Activated T-helper 2 cell treated with anti-CD3 and anti-CD28 coated beads, Interferon-gamma antibody, Interleukin-2, Interleukin-4, amounts not matched to agents 10 μg/mL and 5 μg/mL and 100 μg/mL, durations not matched to agents 14 hours and 24 hours and 36 hours (primary cell): ENCODE measurements around the gene HAAO. TPM values are rescaled to one million over a fixed set of nuclear protein-coding genes. Genes with fewer than 3 reads are reported as not detected.

ENCODE experiments used
- DNase-seq: peaks from one replicate; pipeline ENCODE4 v3.0.0; 2021; ENCODE audit warnings: low spot score
- H3K27ac Mint-ChIP-seq: one replicate; pipeline ENCODE4 v1.8.0; 2021; ENCODE audit warnings: mixed read lengths
- H3K27me3 Mint-ChIP-seq: one replicate; pipeline ENCODE4 v1.8.0; 2021; ENCODE audit warnings: low read depth, mixed read lengths
- H3K36me3 Mint-ChIP-seq: one replicate; pipeline ENCODE4 v1.8.0; 2021; ENCODE audit warnings: low read depth, mixed read lengths
- H3K4me1 Mint-ChIP-seq: one replicate; pipeline ENCODE4 v1.8.0; 2021; ENCODE audit warnings: low read depth, mixed read lengths
- H3K4me3 Mint-ChIP-seq: one replicate; pipeline ENCODE4 v1.8.0; 2021; ENCODE audit warnings: low read depth, mild to moderate bottlenecking, moderate library complexity, mixed read lengths
- H3K9me3 Mint-ChIP-seq: one replicate; pipeline ENCODE4 v1.8.0; 2021; ENCODE audit warnings: mixed read lengths
- intact Hi-C: fragments of 100-400 bp; cut with micrococcal nuclease; formaldehyde crosslinking; loops from one replicate; pipeline ENCODE4 v1.15.1; 2023
- total RNA-seq: library from RNA; stranded (reverse); gene quantifications from 2 replicates; pipeline ENCODE4 v1.2.3, GENCODE V29; 2022

HAAO gene
- total RNA-seq, 1 donor from 2014 or later, result 5.1 TPM

DNA sequence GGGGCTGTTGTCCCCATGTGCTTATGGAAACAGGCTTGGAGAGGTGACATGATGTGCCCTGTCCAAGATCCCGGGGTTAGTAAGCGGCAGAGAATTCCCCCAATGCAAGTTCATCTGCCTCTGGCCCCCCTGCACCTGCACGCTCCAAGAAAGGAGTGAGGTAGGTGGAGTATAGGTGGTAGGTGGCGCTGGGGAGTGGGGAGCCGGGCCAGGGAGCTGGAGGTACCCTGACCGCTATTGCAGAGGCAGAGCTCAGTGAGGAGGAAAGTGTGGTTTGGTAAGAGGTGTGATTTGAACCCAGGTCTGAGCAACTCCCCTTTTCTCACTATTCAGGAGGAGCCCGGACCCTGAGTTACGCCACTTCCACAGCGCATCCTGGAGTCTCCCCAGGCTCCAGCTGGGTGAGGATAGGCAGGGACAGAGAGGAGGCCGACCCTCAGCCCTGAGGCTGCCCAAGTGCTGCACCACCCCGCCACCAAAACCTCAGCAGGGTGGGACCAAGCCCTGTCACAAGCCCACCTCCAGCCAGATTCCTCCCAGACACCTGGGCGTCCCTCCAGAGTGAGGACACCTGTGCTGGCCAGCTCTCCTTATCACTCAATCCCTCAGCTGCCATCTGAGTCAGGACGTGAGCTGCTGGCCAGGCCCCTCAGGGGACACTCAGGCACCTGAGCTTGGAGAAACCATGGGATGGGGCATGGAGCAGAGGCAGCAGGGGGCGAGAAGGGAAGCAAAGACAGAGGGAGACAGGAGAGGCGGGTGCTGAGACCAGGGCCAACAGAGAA, 5.6 kb downstream of the HAAO start:
- Mint-ChIP-seq H3K27ac (no peak overlapping the region), H3K4me1 (peaks cover 12% of the 10 kb centered on the region), H3K36me3 (no peaks in the 10 kb centered on the region), H3K4me3 (no peak overlapping the region), H3K9me3 (peaks cover 7% of the 10 kb centered on the region), H3K27me3 (peaks cover 13% of the 10 kb centered on the region)
- DNase-seq, result no peak
- intact Hi-C loops, result no loop called here

- Mint-ChIP-seq H3K27ac (no peak overlapping the region), H3K4me1 (peaks cover 5% of the 10 kb centered on the region), H3K9me3 (peaks cover 13% of the 10 kb centered on the region), H3K36me3 (no peaks in the 10 kb centered on the region), H3K27me3 (no peaks in the 10 kb centered on the region), H3K4me3 (no peak overlapping the region)
- intact Hi-C loops, result no loop called here
- DNase-seq, result no peak
Measured at GRCh38 chr2:42784204-42784880, 8.0 kb downstream of the HAAO start.

- no peak for DNase-seq
- H3K27me3 Mint-ChIP-seq, result no peaks in the 10 kb centered on the region
- H3K4me3 Mint-ChIP-seq, result no peak overlapping the region
- H3K36me3 Mint-ChIP-seq, result no peaks in the 10 kb centered on the region
- intact Hi-C loops, result no loop called here
- H3K9me3 Mint-ChIP-seq, result peaks cover 13% of the 10 kb centered on the region
- H3K4me1 Mint-ChIP-seq, result peaks cover 5% of the 10 kb centered on the region
- H3K27ac Mint-ChIP-seq, result no peak overlapping the region
Measured at GRCh38 chr2:42783511-42783910, 8.9 kb downstream of the HAAO start.

DNA sequence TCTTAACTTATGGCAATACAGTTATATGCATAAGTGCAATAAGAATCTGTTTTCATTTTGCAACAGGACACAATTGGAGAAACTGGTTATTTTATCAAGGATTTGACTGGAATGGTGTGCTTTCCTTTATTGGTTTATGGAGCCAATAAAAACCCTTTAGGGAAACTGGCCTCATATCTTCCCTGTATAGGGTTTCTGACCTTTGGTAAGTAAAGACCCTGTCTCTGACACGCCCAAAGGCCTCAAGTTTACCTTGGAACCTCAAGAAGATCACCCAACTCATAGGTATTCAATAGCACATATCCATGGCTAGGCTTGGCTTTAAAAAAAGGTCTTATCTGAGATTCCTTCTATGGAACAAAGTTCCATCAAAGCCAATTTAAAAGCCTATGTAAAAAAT, 11.2 kb downstream of the HAAO start:
- Mint-ChIP-seq H3K9me3 (peaks cover 23% of the 10 kb centered on the region), H3K27ac (no peak overlapping the region), H3K36me3 (peaks cover 6% of the 10 kb centered on the region), H3K27me3 (no peaks in the 10 kb centered on the region), H3K4me3 (no peak overlapping the region), H3K4me1 (peaks cover 2% of the 10 kb centered on the region)
- intact Hi-C loops, result no loop called here
- DNase-seq, result no peak

- H3K27ac Mint-ChIP-seq, result no peak overlapping the region
- intact Hi-C loops, result no loop called here
Measured at GRCh38 chr2:42777883-42778805, 14.2 kb downstream of the HAAO start.

DNA sequence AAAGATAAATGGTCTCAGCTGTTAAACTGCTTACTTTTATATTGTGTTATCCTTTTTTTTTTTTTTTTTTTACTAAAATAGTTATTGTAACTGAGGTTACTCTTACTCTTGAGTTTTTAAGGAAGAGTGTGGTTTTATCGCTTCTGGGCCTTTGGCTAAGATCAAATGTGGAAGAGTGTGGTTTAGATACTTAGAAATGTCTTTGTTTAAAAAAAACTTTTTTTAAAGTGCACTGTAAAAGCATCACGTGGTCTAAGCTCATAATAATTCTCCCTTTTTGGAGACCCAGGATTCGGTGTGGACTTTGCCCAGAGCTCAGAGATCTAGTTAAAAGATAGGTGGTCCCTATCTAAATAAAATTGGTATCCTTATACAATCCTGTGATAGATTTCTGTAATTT, 16.6 kb downstream of the HAAO start:
- Mint-ChIP-seq H3K36me3 (peaks cover 6% of the 10 kb centered on the region), H3K9me3 (peaks cover 9% of the 10 kb centered on the region), H3K27me3 (no peaks in the 10 kb centered on the region), H3K4me3 (no peak overlapping the region), H3K27ac (no peak overlapping the region), H3K4me1 (peaks cover 2% of the 10 kb centered on the region)
- no peak for DNase-seq
- intact Hi-C loops, result no loop called here

More at GRCh38 chr2:42777883-42778805, 14.2 kb downstream of the HAAO start:
- H3K4me1 Mint-ChIP-seq, result peaks cover 2% of the 10 kb centered on the region
- H3K27me3 Mint-ChIP-seq, result no peaks in the 10 kb centered on the region
- no peak overlapping the region for H3K4me3 Mint-ChIP-seq
- H3K36me3 Mint-ChIP-seq, result peaks cover 6% of the 10 kb centered on the region
- peaks cover 23% of the 10 kb centered on the region for H3K9me3 Mint-ChIP-seq
- DNase-seq, result no peak

DNA sequence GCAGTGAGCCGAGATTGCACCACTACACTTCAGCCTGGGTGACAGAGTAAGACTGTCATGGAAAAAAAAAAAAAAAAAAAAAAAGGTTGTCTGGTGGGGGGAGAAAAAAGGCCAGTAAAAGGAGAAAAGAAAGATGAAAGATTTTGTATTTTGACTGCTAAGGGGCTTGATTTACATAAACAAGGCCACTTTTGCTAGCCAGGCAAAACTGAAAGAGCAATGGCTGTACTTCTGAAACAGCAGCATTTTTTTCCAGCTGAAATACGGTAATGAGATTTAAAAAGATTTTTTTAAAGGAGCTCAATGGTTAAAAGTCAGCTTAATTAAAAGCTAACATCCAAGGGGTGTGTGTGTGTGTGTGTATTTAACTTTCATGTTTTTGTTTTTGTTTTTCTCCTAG, 17.2 kb downstream of the HAAO start:
- Mint-ChIP-seq H3K9me3 (peaks cover 9% of the 10 kb centered on the region), H3K27ac (no peak overlapping the region), H3K4me3 (no peak overlapping the region), H3K4me1 (peaks cover 2% of the 10 kb centered on the region), H3K36me3 (peaks cover 6% of the 10 kb centered on the region), H3K27me3 (no peaks in the 10 kb centered on the region)
- intact Hi-C loops, result no loop called here
- no peak for DNase-seq

- H3K27me3 Mint-ChIP-seq, result no peaks in the 10 kb centered on the region
- intact Hi-C loops, result no loop called here
- no peaks in the 10 kb centered on the region for H3K9me3 Mint-ChIP-seq
- DNase-seq, result no peak
- H3K27ac Mint-ChIP-seq, result no peak overlapping the region
- H3K4me3 Mint-ChIP-seq, result no peak overlapping the region
- H3K4me1 Mint-ChIP-seq, result peaks cover 2% of the 10 kb centered on the region
- H3K36me3 Mint-ChIP-seq, result no peaks in the 10 kb centered on the region
Measured at GRCh38 chr2:42771546-42772153, 20.7 kb downstream of the HAAO start.

- H3K27ac Mint-ChIP-seq, result no peak overlapping the region
- no peak for DNase-seq
- intact Hi-C loops, result no loop called here
- no peaks in the 10 kb centered on the region for H3K36me3 Mint-ChIP-seq
- no peaks in the 10 kb centered on the region for H3K27me3 Mint-ChIP-seq
- H3K4me1 Mint-ChIP-seq, result no peaks in the 10 kb centered on the region
- H3K9me3 Mint-ChIP-seq, result no peaks in the 10 kb centered on the region
- no peak overlapping the region for H3K4me3 Mint-ChIP-seq
Measured at GRCh38 chr2:42770288-42771131, 21.9 kb downstream of the HAAO start.

GRCh38 chr2:42769583-42770287, 22.6 kb downstream of the HAAO start:
- no peak for DNase-seq
- intact Hi-C loops, result no loop called here
- Mint-ChIP-seq H3K4me3 (no peak overlapping the region), H3K9me3 (no peaks in the 10 kb centered on the region), H3K36me3 (no peaks in the 10 kb centered on the region), H3K27ac (no peak overlapping the region), H3K4me1 (no peaks in the 10 kb centered on the region), H3K27me3 (no peaks in the 10 kb centered on the region)

DNA sequence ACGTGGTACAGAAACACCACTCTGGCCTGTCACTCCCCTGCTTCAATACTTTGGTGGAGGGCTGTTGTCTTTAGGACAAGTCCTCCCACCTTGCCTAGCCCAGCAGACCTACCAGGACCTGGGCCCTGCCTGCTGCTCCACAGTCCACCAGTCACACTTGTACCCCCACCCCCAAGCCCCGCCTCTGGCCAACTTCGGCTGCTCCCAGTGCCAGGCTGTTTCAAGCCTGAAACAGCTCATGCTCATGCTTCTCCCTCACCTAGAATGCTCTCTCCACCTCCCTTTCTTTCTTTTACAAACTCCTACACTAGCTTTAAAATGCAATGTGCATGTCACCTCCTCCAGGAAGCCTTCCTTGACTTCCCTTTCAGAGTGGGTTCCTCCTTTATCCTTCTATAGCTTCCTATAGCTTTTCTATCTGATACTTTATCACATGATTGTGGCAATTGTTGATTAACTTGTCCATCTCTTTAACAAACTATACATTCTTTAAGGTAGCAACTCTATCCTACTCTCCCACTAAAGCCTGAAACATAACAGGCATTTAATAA, 23.6 kb downstream of the HAAO start:
- Mint-ChIP-seq H3K4me3 (no peak overlapping the region), H3K27me3 (no peaks in the 10 kb centered on the region), H3K9me3 (no peaks in the 10 kb centered on the region), H3K4me1 (no peaks in the 10 kb centered on the region), H3K36me3 (no peaks in the 10 kb centered on the region), H3K27ac (no peak overlapping the region)
- intact Hi-C loops, result no loop called here
- DNase-seq, result no peak
